Esophagus muscularis mucosa (tissue), 4 donors: ENCODE results near the gene PAX9. TPM values are rescaled to one million over a fixed set of nuclear protein-coding genes. Genes with fewer than 3 reads are reported as not detected.

Experiments used
- DNase-seq: peaks from one replicate; pipeline ENCODE4 v3.0.0-alpha.2; 2017; ENCODE audit errors: extremely low spot score
- H3K27ac ChIP-seq, 4 donors: fragments of 200-600 bp; sonication (generic); replicated peaks in 1 of 4; 1 replicate in 3 of 4; 2 replicates in 1 of 4; pipeline ENCODE4 v1.5.1; 2016 to 2019; ENCODE audit warnings: mild to moderate bottlenecking in 1 of 4
- H3K27me3 ChIP-seq, 4 donors: fragments of 200-600 bp; sonication (generic); one replicate each; pipeline versions ENCODE4 v1.5.1 to v1.6.0; 2016 to 2019
- H3K36me3 ChIP-seq, 4 donors: fragments of 200-600 bp; sonication (generic); one replicate each; pipeline ENCODE4 v1.5.1; 2016 to 2019
- H3K4me1 ChIP-seq, 4 donors: fragments of 200-600 bp; sonication (generic); one replicate each; pipeline ENCODE4 v1.5.1; 2016 to 2019
- H3K4me3 ChIP-seq, 4 donors: fragments of 200-600 bp; sonication (generic); 1 replicate in 2 of 4; 2 replicates in 2 of 4; pipeline ENCODE4 v1.5.1; 2016 to 2019; ENCODE audit warnings: mild to moderate bottlenecking in 4 of 4, moderate library complexity in 1 of 4
- H3K9me3 ChIP-seq, 4 donors: fragments of 200-600 bp; sonication (generic); 1 replicate in 3 of 4; 2 replicates in 1 of 4; pipeline ENCODE4 v1.5.1; 2016 to 2019
- EP300 ChIP-seq: sonication (generic); formaldehyde crosslinking; IDR thresholded peaks from one replicate; pipeline ENCODE4 v1.6.1; 2017; ENCODE audit warnings: antibody characterized with exemption
- POLR2A ChIP-seq: fragments of 450-650 bp; IDR thresholded peaks from one replicate; pipeline ENCODE4 v1.6.1; 2017; ENCODE audit warnings: antibody characterized with exemption, moderate library complexity, mild to moderate bottlenecking, low read depth
- POLR2AphosphoS5 ChIP-seq, 2 donors: sonication (generic); formaldehyde crosslinking; IDR thresholded peaks; one replicate each; pipeline ENCODE4 v1.6.1; 2017; ENCODE audit warnings: antibody characterized with exemption in 2 of 2
- WGBS: methylation state at CpG from one replicate; pipeline ENCODE4 v1.1.5; 2018; 5-methylcytosine and 5-hydroxymethylcytosine counted together
- intact Hi-C: fragments of 100-400 bp; cut with DNase I; formaldehyde crosslinking; loops from one replicate; pipeline ENCODE4 v1.15.1; 2023
- total RNA-seq, 4 donors: library from RNA; depleted of rRNA; stranded (reverse); fragments of >200 nt; gene quantifications; one replicate each; pipeline versions ENCODE4 v1.1.0 to v1.2.1, GENCODE V29; 2016
- TF ChIP-seq, protein P1 (sequence below), 3 experiments: fragments of 200-600 bp in 2 of 3; fragments of 450-650 bp in 1 of 3; sonication (generic) in 2 of 3; IDR thresholded peaks; one replicate each; pipeline ENCODE4 v1.5.1; 2017 to 2019; ENCODE audit warnings: antibody characterized with exemption in 3 of 3, mild to moderate bottlenecking in 2 of 3, moderate library complexity in 1 of 3

The PAX9 gene
- total RNA-seq, 4 donors from 2014 or later: 0.50 to 2.1 (median 0.77) TPM

DNA sequence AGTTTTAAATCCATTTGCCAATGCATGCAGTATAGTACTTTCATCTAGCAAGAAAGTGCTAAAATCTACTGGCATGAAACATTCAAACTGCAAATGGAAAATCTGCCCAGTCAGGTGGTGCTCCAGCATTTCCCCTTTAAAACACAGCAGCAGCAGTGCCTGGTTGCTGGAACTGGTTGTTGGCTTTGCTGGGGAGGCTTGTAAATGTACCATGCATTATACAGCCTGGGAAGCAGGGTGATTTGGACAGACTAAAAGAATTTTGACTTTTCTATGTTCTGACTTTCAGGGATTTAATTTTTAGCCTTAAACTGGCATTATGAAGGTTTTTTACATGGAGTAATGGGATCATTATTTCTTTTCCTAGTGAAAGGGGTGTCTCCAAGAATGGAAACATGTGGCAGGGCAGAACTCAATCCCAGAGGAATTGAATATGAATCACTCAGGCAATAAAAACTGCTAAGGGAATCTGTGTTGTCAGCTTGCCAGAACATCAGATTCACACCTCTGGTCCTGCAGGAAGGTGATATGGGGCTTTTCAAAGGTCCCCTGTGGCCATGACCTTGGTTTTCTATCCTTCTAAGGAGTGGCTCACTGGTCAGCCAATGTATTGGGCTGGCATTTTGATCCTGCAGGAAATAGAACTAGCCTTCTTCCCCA lies 9.0 kb upstream of the PAX9 start:
- peaks cover 7 to 100% (median 83%) of the 10 kb centered on the region in 4 donors for H3K27me3 ChIP-seq
- H3K36me3 ChIP-seq: no peaks in the 10 kb centered on the region
- TF ChIP-seq, protein P1, sequence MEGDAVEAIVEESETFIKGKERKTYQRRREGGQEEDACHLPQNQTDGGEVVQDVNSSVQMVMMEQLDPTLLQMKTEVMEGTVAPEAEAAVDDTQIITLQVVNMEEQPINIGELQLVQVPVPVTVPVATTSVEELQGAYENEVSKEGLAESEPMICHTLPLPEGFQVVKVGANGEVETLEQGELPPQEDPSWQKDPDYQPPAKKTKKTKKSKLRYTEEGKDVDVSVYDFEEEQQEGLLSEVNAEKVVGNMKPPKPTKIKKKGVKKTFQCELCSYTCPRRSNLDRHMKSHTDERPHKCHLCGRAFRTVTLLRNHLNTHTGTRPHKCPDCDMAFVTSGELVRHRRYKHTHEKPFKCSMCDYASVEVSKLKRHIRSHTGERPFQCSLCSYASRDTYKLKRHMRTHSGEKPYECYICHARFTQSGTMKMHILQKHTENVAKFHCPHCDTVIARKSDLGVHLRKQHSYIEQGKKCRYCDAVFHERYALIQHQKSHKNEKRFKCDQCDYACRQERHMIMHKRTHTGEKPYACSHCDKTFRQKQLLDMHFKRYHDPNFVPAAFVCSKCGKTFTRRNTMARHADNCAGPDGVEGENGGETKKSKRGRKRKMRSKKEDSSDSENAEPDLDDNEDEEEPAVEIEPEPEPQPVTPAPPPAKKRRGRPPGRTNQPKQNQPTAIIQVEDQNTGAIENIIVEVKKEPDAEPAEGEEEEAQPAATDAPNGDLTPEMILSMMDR (IDR thresholded peaks at IDR 0.05): no peak
- no peak overlapping the region for H3K4me3 ChIP-seq
- no peaks in the 10 kb centered on the region for H3K9me3 ChIP-seq
- intact Hi-C loops: no loop called here
- H3K4me1 ChIP-seq: peaks cover 30 to 46% (median 38%) of the 10 kb centered on the region in 4 donors
- DNase-seq: no peak
- no peak overlapping the region for H3K27ac ChIP-seq

DNA sequence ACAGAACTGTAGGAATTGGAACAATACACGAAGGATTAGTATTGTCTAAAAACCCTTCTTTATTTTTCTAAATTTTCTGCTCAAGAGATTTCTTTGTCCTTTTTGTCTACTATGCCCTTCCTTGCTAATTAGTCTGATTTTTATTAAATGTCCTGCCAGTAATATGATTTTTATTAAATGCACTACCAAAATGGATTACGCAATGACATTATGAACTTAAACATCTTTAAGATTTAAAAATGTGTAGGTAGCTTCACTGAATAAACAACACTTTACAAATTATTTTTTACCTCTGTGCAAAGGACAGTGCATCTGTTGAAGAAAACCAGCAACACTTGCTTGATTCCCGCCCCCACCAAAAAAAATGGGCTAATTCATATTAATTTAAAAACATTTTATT lies 8.2 kb upstream of the PAX9 start:
- H3K27me3 ChIP-seq: peaks cover 6 to 100% (median 83%) of the 10 kb centered on the region in 4 donors
- no peak overlapping the region for H3K27ac ChIP-seq
- intact Hi-C loops: no loop called here
- 33% methylated on average over 3 of the region's 3 CpGs for WGBS
- no peak for DNase-seq
- H3K4me3 ChIP-seq: no peak overlapping the region
- no peaks in the 10 kb centered on the region for H3K9me3 ChIP-seq
- peaks cover 30 to 46% (median 38%) of the 10 kb centered on the region in 4 donors for H3K4me1 ChIP-seq
- no peaks in the 10 kb centered on the region for H3K36me3 ChIP-seq
- TF ChIP-seq EP300 (no peak), POLR2AphosphoS5 (IDR thresholded peaks at IDR 0.05) (no peak), POLR2A (no peak)
- TF ChIP-seq, protein P1 (IDR thresholded peaks at IDR 0.05): no peak

DNA sequence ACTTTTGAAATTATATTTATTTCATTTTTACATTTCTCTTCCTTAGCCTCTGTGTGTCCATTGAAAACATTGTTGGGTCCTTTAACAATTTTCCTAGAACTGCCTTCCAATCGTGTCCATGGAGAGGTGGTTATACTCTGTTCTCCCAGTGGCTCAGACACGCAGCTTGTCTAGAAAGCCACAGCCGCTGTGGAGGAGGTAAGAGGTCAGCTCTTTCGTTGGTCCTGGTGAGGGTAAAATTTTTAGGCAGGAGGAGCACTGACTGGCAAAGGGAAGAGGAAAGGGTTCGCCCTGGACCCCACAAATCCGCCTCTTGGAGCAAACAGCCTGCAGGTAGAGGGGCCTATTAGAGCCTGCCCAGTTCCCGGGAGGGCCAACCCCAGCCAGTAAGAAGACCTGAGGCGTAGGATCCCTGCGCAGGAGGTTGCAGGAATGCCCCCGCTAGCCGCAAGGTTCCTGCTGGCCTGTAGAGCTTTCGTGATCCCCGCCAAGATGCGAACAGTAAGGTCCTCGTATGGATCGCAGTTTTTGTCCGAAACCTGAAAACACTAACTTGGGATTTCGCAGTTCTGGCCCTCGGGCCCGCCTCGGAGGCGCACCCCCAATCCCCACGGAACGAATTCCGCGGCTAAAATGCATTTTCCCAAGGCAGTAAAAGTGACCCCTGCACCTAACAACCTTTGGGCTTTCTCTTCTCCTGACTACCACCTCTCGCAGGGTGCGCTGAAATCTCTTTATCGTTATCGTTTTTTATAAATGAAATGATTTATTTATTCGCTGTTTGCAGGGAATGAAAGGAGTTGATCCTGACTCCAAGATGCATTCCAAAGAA lies 7.5 kb upstream of the PAX9 start:
- Histone ChIP-seq H3K36me3 (no peaks in the 10 kb centered on the region), H3K9me3 (no peaks in the 10 kb centered on the region), H3K4me3 (no peak overlapping the region), H3K27ac (no peak overlapping the region), H3K4me1 (peaks cover 32 to 52% (median 43%) of the 10 kb centered on the region in 4 donors), H3K27me3 (peaks cover 6 to 100% (median 83%) of the 10 kb centered on the region in 4 donors)
- TF ChIP-seq, protein P1 (IDR thresholded peaks at IDR 0.05): no peak
- TF ChIP-seq POLR2AphosphoS5 (IDR thresholded peaks at IDR 0.05) (no peak), POLR2A (no peak), EP300 (no peak)
- intact Hi-C loops: no loop called here
- 6% methylated on average over 24 of the region's 31 CpGs for WGBS
- no peak for DNase-seq

DNA sequence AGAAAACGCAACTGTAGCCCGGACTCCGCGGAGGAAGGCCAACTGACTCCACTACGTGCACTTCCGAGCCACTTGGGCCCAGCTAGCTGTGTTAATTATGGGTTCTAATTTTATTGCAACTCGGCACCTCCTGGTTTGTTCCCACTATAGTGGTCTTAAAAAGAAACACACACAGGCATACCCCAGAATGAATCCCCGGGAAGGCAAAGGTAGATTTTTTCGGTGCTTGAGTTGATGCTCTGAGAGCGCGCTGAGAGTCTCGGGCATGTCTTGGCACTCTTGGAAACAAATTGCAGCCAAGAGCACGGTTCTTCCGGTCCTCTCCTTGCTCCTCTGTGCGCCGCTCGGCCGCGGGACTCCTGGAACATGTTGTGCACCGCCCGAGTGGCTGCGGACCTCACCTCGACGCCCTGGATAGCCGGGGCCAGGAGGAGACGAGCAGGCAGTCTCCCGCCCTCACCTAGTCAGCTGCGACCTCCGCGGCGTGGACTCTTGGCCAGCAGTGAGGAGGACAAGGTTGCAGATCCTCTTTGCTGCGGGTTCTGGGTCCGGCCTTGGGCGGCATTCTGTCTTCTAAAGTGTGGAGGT lies 6.8 kb upstream of the PAX9 start:
- peaks cover 6 to 100% (median 85%) of the 10 kb centered on the region in 4 donors for H3K27me3 ChIP-seq
- intact Hi-C loops: no loop called here
- no peaks in the 10 kb centered on the region for H3K9me3 ChIP-seq
- no peak overlapping the region for H3K27ac ChIP-seq
- 7% methylated on average over 20 of the region's 34 CpGs for WGBS
- no peak for DNase-seq
- TF ChIP-seq EP300 (no peak), POLR2AphosphoS5 (IDR thresholded peaks at IDR 0.05) (no peak), POLR2A (no peak)
- TF ChIP-seq, protein P1 (IDR thresholded peaks at IDR 0.05): no peak
- H3K36me3 ChIP-seq: no peaks in the 10 kb centered on the region
- peaks cover 32 to 57% (median 45%) of the 10 kb centered on the region in 4 donors for H3K4me1 ChIP-seq
- H3K4me3 ChIP-seq: no peak overlapping the region
